ENCODE results near the gene BLM.

The BLM gene

DNA sequence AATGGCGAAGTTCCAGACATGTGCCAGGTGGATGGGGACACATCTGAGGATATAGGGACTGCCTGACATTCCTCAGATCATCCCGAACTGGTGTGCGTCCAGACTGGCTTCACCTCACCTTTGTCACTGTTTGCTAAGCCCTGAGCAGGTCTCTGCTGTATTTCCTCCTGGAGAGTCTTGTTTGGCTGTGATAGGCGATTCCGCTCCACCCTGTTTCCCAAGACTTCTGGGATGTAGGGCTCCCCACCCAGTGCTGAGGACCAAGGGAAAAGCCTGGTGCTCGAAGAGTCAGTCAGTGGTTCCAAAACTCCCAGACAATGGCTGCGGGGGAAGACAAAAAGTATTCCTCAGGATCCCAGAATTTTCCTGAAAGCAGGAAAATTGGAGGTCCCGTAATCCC, 140.2 kb downstream of the BLM start:
- Mint-ChIP-seq H3K36me3 (ENCODE audit: low read depth) (peaks cover 13% of the 10 kb centered on the region), H3K4me3 (no peak overlapping the region), H3K27me3 (ENCODE audit: low read depth) (no peaks in the 10 kb centered on the region), H3K4me1 (ENCODE audit: low read depth) (peaks cover 63% of the 10 kb centered on the region), H3K9me3 (peaks cover 4% of the 10 kb centered on the region), H3K27ac (peak overlapping the region; percentile 29)
- no peak for DNase-seq (ENCODE audit: low spot score)

DNA sequence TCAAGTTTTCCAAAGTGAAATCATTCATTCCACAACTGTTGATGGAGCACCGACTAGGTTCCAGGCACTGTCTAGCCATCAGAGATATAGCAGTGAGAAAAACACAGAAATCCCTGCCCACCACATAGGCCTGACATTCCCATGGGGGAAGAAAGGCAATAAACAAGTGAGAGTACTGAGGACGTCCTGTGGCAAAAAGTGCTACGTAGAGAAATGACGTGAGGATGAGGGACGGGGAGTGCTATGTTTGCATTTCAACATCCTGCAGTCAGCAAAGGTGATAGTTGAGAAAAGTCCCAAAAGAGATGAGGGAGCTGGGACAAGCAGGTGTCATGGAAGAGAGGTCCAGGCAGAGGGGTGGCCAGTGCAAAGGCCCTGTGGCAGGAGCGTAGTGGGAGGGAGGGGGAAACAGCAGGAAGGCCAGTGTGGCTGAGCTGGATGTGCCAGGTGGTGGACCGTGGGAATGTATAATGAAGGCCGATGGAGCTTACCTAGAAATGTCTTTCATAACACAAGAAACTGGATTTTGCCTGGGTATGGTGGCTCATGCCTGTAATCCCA, 140.8 kb downstream of the BLM start:
- Mint-ChIP-seq H3K9me3 (peaks cover 4% of the 10 kb centered on the region), H3K36me3 (ENCODE audit: low read depth) (peaks cover 12% of the 10 kb centered on the region), H3K27ac (peak overlapping the region; percentile 60), H3K4me1 (ENCODE audit: low read depth) (peaks cover 57% of the 10 kb centered on the region), H3K27me3 (ENCODE audit: low read depth) (no peaks in the 10 kb centered on the region), H3K4me3 (no peak overlapping the region)
- no peak for DNase-seq (ENCODE audit: low spot score)

DNA sequence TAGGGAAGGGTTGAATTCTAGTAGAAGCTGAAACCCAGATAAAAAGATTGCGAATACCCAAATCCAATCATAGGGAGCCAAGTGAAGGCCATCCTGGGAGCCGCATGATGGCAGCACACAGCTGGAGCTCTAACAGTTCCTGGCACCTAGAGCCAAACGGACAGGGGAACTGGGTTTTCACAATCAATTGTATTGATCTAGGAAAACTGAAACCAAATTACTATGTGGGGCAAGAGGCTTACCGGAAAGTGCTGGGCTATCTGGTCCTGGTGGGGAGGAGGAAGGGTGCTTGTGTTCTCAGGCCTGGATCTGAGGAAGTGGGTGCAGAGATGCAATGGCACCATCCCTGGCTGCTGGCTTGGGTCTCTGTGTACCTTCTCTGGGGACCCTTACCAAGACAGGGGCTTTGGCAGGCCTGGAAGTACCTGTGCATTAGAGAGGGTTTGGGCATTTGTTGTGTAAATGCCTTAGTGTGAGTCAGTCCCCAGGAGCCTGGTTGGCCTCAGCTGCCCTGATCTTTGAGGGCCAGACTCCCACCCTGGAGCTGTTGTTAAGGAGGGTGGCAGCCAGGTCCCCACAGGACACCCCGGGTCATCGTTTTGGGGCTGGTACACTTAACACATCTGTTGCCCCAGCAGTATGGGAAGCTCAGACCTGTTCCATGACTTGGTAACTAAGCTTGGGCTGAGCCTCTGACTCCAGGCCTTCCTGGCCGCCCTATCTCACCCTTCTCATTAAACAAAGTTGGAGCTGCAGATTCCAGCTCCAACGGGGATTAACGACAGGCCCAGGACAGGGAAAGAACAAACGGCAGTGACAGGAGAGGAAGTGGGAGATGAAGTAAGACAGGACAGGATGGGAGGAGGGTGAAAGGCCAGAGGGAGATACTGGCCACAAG, 142.3 kb downstream of the BLM start:
- peaks cover 1% of the 10 kb centered on the region for H3K9me3 Mint-ChIP-seq
- no peaks in the 10 kb centered on the region for H3K27me3 Mint-ChIP-seq (ENCODE audit: low read depth)
- DNase-seq (ENCODE audit: low spot score): no peak
- peaks cover 50% of the 10 kb centered on the region for H3K4me1 Mint-ChIP-seq (ENCODE audit: low read depth)
- peak overlapping the region; percentile 73 for H3K27ac Mint-ChIP-seq
- peaks cover 5% of the 10 kb centered on the region for H3K36me3 Mint-ChIP-seq (ENCODE audit: low read depth)
- no peak overlapping the region for H3K4me3 Mint-ChIP-seq

- no peak overlapping the region for H3K4me3 Mint-ChIP-seq
- H3K4me1 Mint-ChIP-seq (ENCODE audit: low read depth): peaks cover 42% of the 10 kb centered on the region
- no peak overlapping the region for H3K27ac Mint-ChIP-seq
- no peaks in the 10 kb centered on the region for H3K27me3 Mint-ChIP-seq (ENCODE audit: low read depth)
- DNase-seq (ENCODE audit: low spot score): no peak
- no peaks in the 10 kb centered on the region for H3K9me3 Mint-ChIP-seq
- no peaks in the 10 kb centered on the region for H3K36me3 Mint-ChIP-seq (ENCODE audit: low read depth)
Observed at GRCh38 chr15:90860450-90860849, 143.3 kb downstream of the BLM start.

DNA sequence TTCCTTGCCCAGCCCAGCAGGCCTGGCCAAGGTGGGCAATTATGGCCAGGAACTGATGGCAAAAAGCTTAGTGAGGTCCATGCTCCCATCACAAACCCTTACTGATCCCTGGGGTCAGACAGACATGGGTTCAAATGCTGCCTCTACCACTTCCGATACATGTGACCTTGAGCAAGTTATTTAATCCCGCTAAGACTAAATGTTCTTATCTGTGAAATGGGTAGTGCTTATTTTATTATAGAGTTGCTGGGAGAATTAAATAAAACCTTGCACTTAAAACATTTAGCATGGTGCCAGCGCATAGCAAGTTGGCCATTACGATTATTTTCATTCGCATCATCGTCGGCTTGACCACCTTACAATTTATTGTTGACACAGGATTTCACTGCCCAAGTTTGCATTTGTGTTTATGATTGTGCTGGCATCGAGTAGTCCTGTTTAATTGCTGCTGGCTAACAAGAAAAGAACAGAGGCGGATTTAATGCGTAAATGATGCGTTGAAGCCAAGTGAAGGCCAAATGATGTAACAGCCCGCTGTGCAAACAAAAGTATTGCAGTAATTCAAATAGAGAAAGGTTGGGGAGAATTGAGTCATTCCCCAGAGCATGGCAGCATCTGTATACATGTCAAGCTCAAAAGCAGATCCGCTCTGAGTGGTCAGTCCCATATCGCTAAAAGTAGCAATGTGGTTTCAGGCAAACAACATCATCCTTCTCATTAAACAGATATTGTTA, 144.0 kb downstream of the BLM start:
- Mint-ChIP-seq H3K27me3 (ENCODE audit: low read depth) (no peaks in the 10 kb centered on the region), H3K36me3 (ENCODE audit: low read depth) (no peaks in the 10 kb centered on the region), H3K9me3 (no peaks in the 10 kb centered on the region), H3K27ac (no peak overlapping the region), H3K4me3 (no peak overlapping the region), H3K4me1 (ENCODE audit: low read depth) (peaks cover 40% of the 10 kb centered on the region)
- no peak for DNase-seq (ENCODE audit: low spot score)

DNA sequence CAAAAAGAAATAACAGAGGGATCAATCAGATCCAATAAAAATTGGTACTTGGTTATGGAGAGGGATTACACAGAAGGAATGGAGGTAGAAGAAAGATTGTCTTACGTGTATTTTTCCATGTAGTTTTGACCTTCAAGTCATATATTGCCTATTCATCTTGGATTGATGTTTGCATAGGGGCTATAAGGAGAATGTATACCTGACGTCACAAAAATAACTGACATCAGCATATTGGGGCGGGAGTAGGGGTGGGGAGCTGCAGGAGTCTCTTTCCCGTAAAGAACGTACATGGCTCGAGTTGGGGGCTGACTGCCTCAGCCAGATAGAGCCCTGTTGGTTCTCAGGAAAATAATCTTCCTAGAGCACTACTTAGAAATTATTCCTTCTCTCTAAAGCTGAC, 145.3 kb downstream of the BLM start:
- H3K4me1 Mint-ChIP-seq (ENCODE audit: low read depth): peaks cover 38% of the 10 kb centered on the region
- H3K4me3 Mint-ChIP-seq: no peak overlapping the region
- no peaks in the 10 kb centered on the region for H3K36me3 Mint-ChIP-seq (ENCODE audit: low read depth)

GRCh38 chr15:90862964-90863778, 146.0 kb downstream of the BLM start:
- Mint-ChIP-seq H3K27ac (peak overlapping the region; percentile 55), H3K4me1 (ENCODE audit: low read depth) (peaks cover 36% of the 10 kb centered on the region), H3K36me3 (ENCODE audit: low read depth) (no peaks in the 10 kb centered on the region), H3K9me3 (no peaks in the 10 kb centered on the region), H3K4me3 (no peak overlapping the region), H3K27me3 (ENCODE audit: low read depth) (no peaks in the 10 kb centered on the region)
- no peak for DNase-seq (ENCODE audit: low spot score)

More for the DNA sequence above, 145.3 kb downstream of the BLM start:
- H3K27me3 Mint-ChIP-seq (ENCODE audit: low read depth): no peaks in the 10 kb centered on the region
- DNase-seq (ENCODE audit: low spot score): no peak
- no peaks in the 10 kb centered on the region for H3K9me3 Mint-ChIP-seq
- H3K27ac Mint-ChIP-seq: no peak overlapping the region

DNA sequence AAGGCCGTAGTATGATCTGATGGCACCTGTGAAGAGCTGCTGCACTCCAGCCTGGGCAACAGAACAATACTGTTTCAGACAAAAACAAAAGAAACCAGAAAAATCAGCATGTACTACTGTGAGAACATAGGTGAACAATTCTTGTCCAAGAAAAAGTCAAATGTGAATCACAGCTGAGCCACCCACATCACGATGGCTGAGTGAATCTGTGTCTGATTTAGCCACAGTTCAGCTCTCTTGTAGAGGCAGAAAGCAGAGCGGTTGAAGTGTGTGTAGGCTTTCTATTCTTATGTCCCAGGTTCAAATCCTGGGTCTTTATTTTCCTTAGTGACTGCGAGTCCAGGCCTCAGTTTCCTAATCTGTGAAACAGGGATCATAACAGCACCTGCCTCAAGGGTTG, 146.8 kb downstream of the BLM start:
- H3K4me1 Mint-ChIP-seq (ENCODE audit: low read depth): peaks cover 44% of the 10 kb centered on the region
- H3K9me3 Mint-ChIP-seq: no peaks in the 10 kb centered on the region
- H3K27ac Mint-ChIP-seq: no peak overlapping the region
- peaks cover 3% of the 10 kb centered on the region for H3K36me3 Mint-ChIP-seq (ENCODE audit: low read depth)
- H3K4me3 Mint-ChIP-seq: no peak overlapping the region
- H3K27me3 Mint-ChIP-seq (ENCODE audit: low read depth): no peaks in the 10 kb centered on the region
- peak; percentile 47 for DNase-seq (ENCODE audit: low spot score)

GRCh38 chr15:90864507-90864906, 147.4 kb downstream of the BLM start:
- Mint-ChIP-seq H3K4me1 (ENCODE audit: low read depth) (peaks cover 45% of the 10 kb centered on the region), H3K36me3 (ENCODE audit: low read depth) (peaks cover 3% of the 10 kb centered on the region), H3K9me3 (no peaks in the 10 kb centered on the region), H3K27ac (no peak overlapping the region), H3K4me3 (no peak overlapping the region), H3K27me3 (ENCODE audit: low read depth) (no peaks in the 10 kb centered on the region)
- no peak for DNase-seq (ENCODE audit: low spot score)

- H3K27me3 Mint-ChIP-seq (ENCODE audit: low read depth): no peaks in the 10 kb centered on the region
- H3K27ac Mint-ChIP-seq: peak overlapping the region; percentile 6
- no peaks in the 10 kb centered on the region for H3K9me3 Mint-ChIP-seq
- peaks cover 50% of the 10 kb centered on the region for H3K4me1 Mint-ChIP-seq (ENCODE audit: low read depth)
- no peak overlapping the region for H3K4me3 Mint-ChIP-seq
- no peak for DNase-seq (ENCODE audit: low spot score)
- peaks cover 7% of the 10 kb centered on the region for H3K36me3 Mint-ChIP-seq (ENCODE audit: low read depth)
Observed at GRCh38 chr15:90865702-90866101, 148.6 kb downstream of the BLM start.

Measured in T-helper 2 cell treated with Interferon-gamma antibody and Interleukin-4, amounts not matched to agents 5 μg/mL and 100 μg/mL, for 36 hours (primary cell).